Smooth muscle cell (in vitro differentiated cells): ENCODE data around the gene GHR. TPM values are rescaled to one million over a fixed set of nuclear protein-coding genes. Genes with fewer than 3 reads are reported as not detected.

Source experiments
- DNase-seq: peaks from one replicate; lab custom pipeline; 2025; ENCODE audit not compliant: unreplicated experiment; lab: John Stamatoyannopoulos, UW
- H2AFZ ChIP-seq: fragments of 200-600 bp; sonication (generic); 2 replicates; pipeline ENCODE4 v1.6.0; 2016; ENCODE audit warnings: antibody characterized with exemption, low read depth, mild to moderate bottlenecking
- H3F3A ChIP-seq: fragments of 200-600 bp; sonication (generic); 2 replicates; pipeline ENCODE4 v1.6.0; 2017; ENCODE audit warnings: antibody characterized with exemption, low read depth
- H3K27ac ChIP-seq: fragments of 200-600 bp; sonication (generic); 2 replicates; pipeline ENCODE4 v1.5.1; 2016; ENCODE audit warnings: low read depth, mild to moderate bottlenecking
- H3K27me3 ChIP-seq: fragments of 200-600 bp; sonication (generic); 2 replicates; pipeline ENCODE4 v1.6.1; 2016; ENCODE audit warnings: low read depth, mild to moderate bottlenecking
- H3K36me3 ChIP-seq: fragments of 200-600 bp; sonication (generic); 2 replicates; pipeline ENCODE4 v1.5.1; 2016; ENCODE audit warnings: low read depth
- H3K4me1 ChIP-seq: fragments of 200-600 bp; sonication (generic); 2 replicates; pipeline ENCODE4 v1.5.1; 2016; ENCODE audit warnings: low read depth
- H3K4me2 ChIP-seq: fragments of 200-600 bp; sonication (generic); 2 replicates; pipeline ENCODE4 v1.6.0; 2016; ENCODE audit warnings: mild to moderate bottlenecking
- H3K4me3 ChIP-seq: fragments of 200-600 bp; sonication (generic); 2 replicates; pipeline ENCODE4 v1.5.1; 2016; ENCODE audit warnings: mild to moderate bottlenecking
- H3K79me2 ChIP-seq: fragments of 200-600 bp; sonication (generic); 2 replicates; pipeline ENCODE4 v1.6.0; 2016; ENCODE audit warnings: low read depth, mild to moderate bottlenecking
- H3K9ac ChIP-seq: fragments of 200-600 bp; sonication (generic); 2 replicates; pipeline ENCODE4 v1.6.0; 2016; ENCODE audit warnings: low read depth
- H3K9me3 ChIP-seq: fragments of 200-600 bp; sonication (generic); replicated peaks from 2 replicates; pipeline ENCODE4 v1.5.1; 2016; ENCODE audit warnings: low read depth
- H4K20me1 ChIP-seq: fragments of 200-600 bp; sonication (generic); 2 replicates; pipeline ENCODE4 v1.6.0; 2016; ENCODE audit warnings: low read depth
- WGBS: methylation state at CpG from one replicate; pipeline ENCODE4 v1.1.7; 2016; ENCODE audit warnings: low lambda C conversion rate; 5-methylcytosine and 5-hydroxymethylcytosine counted together
- polyA plus RNA-seq: library from polyadenylated mRNA; unstranded; fragments of >200 nt; fragmentation: Nextera tagmentation; extraction: Ambion mirVana; gene quantifications from 2 replicates; pipeline ENCODE4 v1.2.1, GENCODE V29; 2016
- total RNA-seq: library from RNA; depleted of rRNA; stranded (reverse); fragments of >200 nt; gene quantifications from 2 replicates; pipeline ENCODE4 v1.2.3, GENCODE V29; 2014
- TF ChIP-seq, protein P1 (sequence below): fragments of 200-600 bp; sonication (generic); IDR thresholded peaks from 2 replicates; pipeline ENCODE4 v1.5.1; 2017; ENCODE audit warnings: borderline replicate concordance, mild to moderate bottlenecking, antibody characterized with exemption; ENCODE audit not compliant: insufficient read depth, poor library complexity, severe bottlenecking

GHR gene
- total and polyA plus RNA-seq, 2 experiments from 2014 or later, result 2.1 to 4.3 TPM

- no peak for DNase-seq
- H3K4me3 ChIP-seq, result no peak overlapping the region
- H3K4me1 ChIP-seq, result no peaks in the 10 kb centered on the region
- H2AFZ ChIP-seq, result no peak overlapping the region
- H4K20me1 ChIP-seq, result no peaks in the 10 kb centered on the region
- H3K9ac ChIP-seq, result no peak overlapping the region
- H3K36me3 ChIP-seq, result no peaks in the 10 kb centered on the region
- 91% methylated on average over 3 of the region's 3 CpGs for WGBS
- no peaks in the 10 kb centered on the region for H3K79me2 ChIP-seq
- no peaks in the 10 kb centered on the region for H3K27me3 ChIP-seq
- TF ChIP-seq, protein P1, sequence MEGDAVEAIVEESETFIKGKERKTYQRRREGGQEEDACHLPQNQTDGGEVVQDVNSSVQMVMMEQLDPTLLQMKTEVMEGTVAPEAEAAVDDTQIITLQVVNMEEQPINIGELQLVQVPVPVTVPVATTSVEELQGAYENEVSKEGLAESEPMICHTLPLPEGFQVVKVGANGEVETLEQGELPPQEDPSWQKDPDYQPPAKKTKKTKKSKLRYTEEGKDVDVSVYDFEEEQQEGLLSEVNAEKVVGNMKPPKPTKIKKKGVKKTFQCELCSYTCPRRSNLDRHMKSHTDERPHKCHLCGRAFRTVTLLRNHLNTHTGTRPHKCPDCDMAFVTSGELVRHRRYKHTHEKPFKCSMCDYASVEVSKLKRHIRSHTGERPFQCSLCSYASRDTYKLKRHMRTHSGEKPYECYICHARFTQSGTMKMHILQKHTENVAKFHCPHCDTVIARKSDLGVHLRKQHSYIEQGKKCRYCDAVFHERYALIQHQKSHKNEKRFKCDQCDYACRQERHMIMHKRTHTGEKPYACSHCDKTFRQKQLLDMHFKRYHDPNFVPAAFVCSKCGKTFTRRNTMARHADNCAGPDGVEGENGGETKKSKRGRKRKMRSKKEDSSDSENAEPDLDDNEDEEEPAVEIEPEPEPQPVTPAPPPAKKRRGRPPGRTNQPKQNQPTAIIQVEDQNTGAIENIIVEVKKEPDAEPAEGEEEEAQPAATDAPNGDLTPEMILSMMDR, result no peak
- H3K4me2 ChIP-seq, result no peak overlapping the region
- H3F3A ChIP-seq, result no peaks in the 10 kb centered on the region
- H3K27ac ChIP-seq, result no peak overlapping the region
- no peaks in the 10 kb centered on the region for H3K9me3 ChIP-seq
Measured at GRCh38 chr5:42515504-42515903, 92.3 kb downstream of the GHR start.

DNA sequence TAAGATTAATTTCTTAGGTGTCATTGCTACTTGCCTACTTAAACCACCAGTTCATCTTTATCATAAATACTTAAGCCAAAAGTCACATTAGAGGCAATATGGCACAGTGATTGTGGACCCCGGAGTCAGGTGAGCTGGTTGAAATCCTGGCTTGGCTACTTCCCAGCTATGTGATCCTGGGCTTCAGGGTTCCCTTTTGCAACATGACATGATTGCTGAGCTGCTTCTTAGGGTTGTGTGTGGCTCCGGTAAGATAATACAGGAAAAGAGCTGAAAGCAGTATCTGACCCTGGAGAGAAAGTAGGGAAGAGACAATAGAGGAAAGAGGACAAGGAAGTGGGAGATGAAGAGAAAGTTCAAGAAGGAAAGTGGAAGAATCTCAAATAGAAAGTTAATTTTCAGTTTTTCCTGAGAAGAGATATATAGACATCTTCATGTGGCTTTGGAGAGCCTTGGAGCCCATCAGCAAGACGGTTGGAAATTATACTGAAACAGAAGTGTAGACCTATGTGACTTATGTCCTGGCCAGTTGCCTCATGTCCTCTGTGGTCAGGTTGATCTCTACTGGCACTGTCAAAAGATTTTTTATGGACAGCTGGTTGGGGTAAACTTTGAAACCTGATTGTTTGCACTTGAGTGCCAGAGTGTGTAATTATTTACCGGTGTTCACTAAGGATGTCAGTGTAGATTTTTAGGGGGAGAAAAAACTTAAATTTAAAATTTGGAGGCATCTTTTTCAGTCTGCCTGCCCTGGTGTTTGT, 93.2 kb downstream of the GHR start:
- Histone ChIP-seq H4K20me1 (no peaks in the 10 kb centered on the region), H3K9ac (no peak overlapping the region), H2AFZ (no peak overlapping the region), H3K27ac (no peak overlapping the region), H3K79me2 (no peaks in the 10 kb centered on the region), H3K9me3 (no peaks in the 10 kb centered on the region), H3K4me3 (no peak overlapping the region), H3F3A (no peaks in the 10 kb centered on the region), H3K36me3 (no peaks in the 10 kb centered on the region), H3K4me2 (no peak overlapping the region), H3K27me3 (no peaks in the 10 kb centered on the region), H3K4me1 (no peaks in the 10 kb centered on the region)
- 91% methylated on average over 4 of the region's 4 CpGs for WGBS
- DNase-seq, result no peak
- TF ChIP-seq, protein P1, result no peak

DNA sequence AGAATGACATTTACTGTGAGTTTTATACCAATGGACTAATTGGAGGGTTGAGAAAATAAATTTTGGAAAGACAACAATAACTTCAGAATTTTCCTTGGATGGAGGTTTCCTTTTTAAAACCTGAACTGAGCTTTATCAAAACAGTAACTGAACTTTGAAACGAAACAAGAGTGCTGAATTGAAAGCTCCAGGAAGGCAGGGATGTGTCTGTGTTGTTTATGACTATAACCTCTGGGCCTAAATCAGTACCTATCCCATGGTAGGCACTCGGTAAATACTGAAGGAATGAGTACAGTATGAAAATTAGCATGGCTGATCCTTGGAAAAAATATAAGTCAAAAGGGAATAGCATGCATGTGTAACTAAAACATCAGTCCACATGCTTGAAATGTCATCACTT, 93.9 kb downstream of the GHR start:
- Histone ChIP-seq H3K27me3 (no peaks in the 10 kb centered on the region), H3K4me3 (no peak overlapping the region), H3K9me3 (no peaks in the 10 kb centered on the region), H4K20me1 (no peaks in the 10 kb centered on the region), H3K36me3 (no peaks in the 10 kb centered on the region), H3F3A (no peaks in the 10 kb centered on the region), H3K9ac (no peak overlapping the region), H3K4me2 (no peak overlapping the region), H2AFZ (no peak overlapping the region), H3K79me2 (no peaks in the 10 kb centered on the region), H3K4me1 (no peaks in the 10 kb centered on the region), H3K27ac (no peak overlapping the region)
- DNase-seq, result no peak
- TF ChIP-seq, protein P1, result no peak
- WGBS, result 87% methylated on average over 2 of the region's 2 CpGs
